HG03378 (cell line): ENCODE results near the gene PRDM16.

Experiments
- ATAC-seq: cut with Tn5 transposase; IDR thresholded peaks from one replicate; pipeline ENCODE4 v1.9.1; 2021; ENCODE audit warnings: mild to moderate bottlenecking, moderate library complexity; ENCODE audit not compliant: unreplicated experiment

The PRDM16 gene

GRCh38 chr1:3363023-3363422 is 294.0 kb downstream of the PRDM16 start:
- no peak for ATAC-seq

DNA sequence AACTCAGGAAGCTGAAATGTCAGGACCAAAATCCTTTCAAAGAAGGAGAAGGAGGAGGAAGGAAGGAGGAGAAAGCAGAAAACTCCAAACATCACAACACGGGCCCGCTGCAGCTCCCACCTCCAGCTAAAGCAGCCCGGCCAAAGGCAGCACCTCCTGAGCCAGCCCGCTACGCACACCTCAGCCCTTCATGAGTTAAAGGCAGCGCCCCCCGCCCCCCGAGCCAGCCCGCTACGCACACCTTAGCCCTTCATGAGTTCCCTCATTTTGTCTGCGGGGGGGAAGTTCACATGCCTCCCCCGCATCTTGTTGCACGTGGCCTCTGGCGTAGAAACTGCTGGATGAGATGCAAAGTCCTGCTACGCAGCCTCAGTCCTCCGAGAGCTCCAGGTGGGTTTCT is 294.8 kb downstream of the PRDM16 start:
- no peak for ATAC-seq

GRCh38 chr1:3364551-3364950 is 295.5 kb downstream of the PRDM16 start:
- no peak for ATAC-seq

DNA sequence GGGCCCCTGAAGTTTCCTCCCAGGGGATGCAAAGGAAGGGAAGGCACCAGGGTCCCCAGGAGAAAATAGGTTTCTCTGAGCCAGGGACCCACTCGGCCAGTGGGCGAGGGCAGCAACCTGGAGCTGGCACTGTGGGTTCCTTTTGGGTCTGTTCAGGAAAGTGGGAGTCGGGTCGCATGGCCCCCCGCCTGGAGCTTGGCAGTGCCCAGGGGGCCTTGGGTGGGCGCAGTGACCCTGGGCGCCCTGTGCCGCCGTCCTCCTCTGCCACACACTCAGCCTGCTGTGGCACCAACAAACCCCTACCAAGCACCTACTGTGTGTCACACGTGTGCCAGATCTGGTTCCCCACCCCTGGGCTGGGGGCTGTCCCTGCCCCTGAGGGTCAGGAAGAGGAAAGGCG is 296.0 kb downstream of the PRDM16 start:
- ATAC-seq = no peak

GRCh38 chr1:3365523-3366125 is 296.6 kb downstream of the PRDM16 start:
- no peak for ATAC-seq

DNA sequence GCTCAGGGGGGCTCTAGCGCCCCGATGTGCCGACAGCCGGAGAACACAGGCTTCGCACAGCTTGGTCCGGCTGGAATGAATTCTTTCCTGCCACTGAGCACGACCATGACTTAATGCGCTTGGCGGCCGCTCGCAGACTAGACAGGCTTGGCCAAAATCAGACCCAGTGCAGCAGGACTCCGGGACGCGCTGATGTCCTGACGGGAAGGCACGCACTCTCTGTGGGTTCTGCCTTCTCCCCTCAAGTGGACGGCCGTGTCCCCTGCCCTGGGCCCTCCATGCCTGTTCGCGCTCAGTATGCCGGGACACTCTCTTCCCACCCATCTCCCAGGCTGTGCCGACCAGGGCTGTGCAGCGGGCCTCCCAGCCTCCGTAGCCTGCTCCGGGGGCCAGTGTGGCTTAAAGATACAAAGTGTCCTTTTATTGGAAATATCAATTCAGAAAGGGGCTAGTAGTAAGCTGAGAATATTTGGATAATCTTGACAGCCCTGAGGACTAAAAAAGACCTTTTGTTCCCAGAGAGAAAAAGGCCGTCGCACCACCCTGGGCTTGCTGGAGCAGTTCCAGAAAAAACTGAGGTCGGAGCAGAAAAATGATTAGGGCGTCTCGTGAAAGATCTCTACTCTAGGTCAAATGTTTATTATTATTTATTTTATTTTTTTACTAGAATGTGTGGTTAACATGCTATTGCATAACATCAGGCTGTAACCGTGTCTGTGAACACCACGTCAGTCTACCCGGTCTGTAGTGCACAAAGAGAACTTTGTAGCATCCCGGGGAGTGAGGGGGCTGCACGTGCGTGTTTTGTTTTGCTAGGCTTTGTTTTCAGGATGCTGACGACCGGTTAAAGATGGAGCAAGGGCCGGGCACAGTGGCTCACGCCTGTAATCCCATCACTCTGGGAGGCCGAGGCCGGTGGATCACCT is 297.4 kb downstream of the PRDM16 start:
- ATAC-seq = no peak

GRCh38 chr1:3367376-3367775 is 298.4 kb downstream of the PRDM16 start:
- ATAC-seq = no peak

DNA sequence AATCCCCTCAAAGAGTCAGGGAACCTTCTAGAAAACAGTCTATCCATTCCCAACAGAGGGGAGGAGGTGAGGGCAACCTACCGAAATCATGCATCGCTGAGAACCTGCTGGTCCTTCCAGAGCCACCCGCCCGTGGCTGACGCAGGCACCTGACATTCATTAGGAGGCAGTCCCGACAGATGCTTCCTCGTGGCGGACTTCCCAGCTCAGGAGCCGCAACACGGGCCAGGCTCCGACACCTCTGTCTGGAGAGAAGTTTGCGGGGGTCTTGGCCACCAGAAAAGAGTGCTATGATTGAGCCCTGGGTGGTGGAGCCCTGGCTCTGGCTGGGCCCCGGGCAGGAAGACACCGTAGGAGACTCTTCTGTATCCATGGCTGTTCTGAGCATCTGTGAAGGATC is 299.1 kb downstream of the PRDM16 start:
- ATAC-seq = no peak

DNA sequence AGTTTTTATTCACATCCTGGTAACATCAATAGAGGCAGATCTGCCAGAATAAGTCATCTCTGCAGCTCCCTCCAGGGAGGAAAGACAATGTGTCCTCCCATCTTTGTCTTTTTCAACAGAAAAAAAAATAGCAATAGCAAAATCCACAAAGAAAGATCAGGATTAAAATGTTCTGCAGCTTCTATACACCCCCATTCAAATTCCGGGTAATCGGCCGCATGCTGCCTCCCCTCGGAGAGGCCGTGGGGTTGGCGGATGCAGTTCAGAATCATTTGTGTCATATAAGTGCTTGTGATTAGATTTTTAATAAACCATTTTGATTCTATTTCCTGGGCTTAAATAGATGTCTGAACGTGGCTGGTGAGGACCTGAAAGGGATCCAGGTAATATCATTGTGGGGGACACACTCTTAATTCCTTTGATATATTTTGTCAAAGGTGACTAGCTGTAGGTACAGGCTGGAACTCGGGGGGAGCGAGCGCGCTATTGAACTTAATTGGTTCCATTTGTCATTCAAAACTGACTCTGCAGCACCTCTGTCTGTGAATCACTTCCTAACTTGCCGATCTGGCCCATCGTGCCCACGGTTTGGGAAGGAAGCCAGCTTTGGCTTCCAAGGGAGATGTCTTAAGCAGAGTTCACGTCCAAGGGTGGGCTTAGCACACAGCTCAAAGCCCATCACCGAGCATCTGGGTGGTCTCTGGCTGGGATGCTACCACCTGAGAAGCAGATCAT is 299.9 kb downstream of the PRDM16 start:
- ATAC-seq = no peak

DNA sequence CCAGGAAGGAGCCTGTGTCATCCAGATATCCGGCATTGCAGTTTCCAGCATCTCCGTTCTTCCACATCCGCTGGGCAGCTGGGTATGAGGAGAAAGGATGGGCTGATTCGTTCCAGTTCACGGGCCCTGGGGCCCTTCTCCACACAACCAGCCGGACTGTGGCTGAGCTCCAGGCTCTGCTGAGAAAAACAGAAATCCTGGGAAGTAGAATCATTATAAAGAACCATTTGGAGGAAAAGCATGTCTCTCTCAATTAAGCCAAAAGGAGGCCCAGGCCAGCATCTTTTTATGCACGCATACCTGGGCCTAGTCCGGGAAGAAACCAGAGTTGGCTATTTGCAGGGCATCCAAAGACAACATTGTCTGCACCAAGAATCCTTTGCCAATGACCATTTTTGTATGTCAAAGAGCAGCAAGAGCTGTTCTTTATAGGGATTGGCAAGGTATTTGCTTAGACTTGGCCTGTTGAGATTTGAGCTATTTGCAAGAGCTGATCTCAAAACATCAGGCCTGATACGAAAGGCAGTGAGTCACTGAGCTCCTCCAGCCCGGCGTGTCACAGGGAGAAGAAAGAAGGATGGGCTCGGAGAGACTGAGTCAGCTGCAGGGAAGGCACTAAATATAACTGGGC is 300.6 kb downstream of the PRDM16 start:
- no peak for ATAC-seq

GRCh38 chr1:3370856-3371703 is 302.1 kb downstream of the PRDM16 start:
- ATAC-seq = no peak

DNA sequence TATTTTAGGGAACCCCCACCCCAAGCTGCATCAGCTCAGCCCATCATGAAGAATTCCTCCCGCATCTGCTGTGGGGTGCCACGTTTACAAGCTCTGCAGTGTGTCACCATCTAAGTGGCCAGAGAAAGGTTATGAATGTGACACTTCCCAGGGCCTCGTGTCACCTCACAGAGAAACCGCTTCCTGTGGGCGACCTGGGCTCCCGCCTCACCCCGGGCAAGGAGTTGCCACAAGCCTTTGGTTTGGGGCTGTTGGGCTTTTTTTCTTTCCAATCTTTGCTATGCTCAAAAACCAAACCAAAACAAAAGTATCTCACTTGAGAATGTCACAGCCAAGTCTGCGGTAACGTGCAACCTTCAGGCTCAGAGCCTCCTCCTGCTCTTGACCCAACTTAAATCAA is 303.3 kb downstream of the PRDM16 start:
- ATAC-seq = no peak

DNA sequence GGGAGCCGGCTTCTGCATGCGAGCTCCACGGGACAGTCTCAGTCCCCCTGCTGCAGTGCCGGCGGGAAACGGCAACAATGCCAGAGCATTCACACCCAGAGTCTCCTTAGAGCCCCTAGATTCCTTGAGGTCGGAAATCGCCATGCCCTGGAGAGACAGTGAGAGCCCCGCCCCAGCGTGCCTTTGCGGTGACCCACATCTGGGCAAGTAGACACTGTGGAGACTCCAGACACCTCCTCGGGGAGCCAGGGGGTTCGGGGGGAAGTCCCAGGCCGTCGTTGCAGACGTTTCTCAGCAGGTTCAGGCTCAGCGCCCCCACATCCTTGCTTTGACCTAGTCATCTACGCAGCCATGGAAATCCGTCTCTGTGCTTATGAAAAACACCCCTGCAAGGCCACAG is 304.2 kb downstream of the PRDM16 start:
- ATAC-seq = no peak

DNA sequence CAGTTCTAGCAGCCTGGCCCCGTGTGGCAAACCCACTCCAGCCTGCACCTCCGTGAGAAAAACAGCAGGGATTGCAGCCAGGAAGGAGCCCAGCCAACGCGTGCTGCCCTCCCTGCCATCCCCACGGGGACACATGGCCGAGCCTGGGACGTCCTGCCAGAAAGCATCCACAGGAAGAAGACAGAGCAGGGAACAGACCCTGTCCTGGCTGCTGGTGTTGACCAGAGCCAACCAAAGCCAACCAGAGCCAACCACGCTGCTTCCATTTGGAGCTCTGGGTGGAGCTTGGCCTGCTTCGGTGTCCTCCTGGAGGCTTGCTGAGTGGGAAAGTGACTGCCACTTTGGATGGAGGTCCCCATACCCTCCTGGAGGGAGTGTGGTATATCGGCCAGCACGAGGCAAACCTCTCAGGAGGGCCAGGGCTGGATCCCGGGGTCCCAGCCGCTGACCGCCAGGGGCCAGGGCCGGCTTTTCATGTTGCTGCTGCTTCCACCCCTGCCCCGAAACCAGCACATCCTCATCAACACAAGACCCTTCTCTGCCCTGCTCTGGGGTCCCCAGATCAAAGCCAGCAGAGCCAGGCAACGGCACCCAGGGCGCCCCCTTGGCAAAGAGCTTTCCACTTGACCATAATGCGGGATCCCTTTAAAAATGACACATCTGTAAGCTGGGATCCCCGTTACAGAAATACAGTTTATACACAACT is 304.9 kb downstream of the PRDM16 start:
- ATAC-seq = no peak

DNA sequence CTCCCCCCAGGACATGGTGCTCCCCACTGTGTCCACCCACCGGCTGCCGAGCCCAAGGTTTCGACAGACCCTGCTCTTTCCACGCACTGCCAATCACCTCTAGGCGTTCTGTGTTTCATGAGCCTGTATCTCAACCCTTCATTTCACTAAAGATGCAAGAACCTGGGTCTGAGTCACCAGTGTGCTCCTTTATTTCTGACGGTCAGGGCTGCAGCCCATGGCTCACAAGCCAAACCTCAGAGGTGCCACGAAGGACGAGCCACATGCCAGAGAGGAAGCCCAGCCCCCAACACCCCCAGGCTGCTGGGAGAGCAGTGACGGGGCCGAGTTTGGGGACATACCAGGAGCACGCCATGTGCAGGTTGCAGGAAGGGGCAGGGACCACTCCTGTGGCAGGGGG is 306.2 kb downstream of the PRDM16 start:
- ATAC-seq = no peak

- ATAC-seq = no peak
Observed at GRCh38 chr1:3377166-3377565, 308.2 kb downstream of the PRDM16 start.

DNA sequence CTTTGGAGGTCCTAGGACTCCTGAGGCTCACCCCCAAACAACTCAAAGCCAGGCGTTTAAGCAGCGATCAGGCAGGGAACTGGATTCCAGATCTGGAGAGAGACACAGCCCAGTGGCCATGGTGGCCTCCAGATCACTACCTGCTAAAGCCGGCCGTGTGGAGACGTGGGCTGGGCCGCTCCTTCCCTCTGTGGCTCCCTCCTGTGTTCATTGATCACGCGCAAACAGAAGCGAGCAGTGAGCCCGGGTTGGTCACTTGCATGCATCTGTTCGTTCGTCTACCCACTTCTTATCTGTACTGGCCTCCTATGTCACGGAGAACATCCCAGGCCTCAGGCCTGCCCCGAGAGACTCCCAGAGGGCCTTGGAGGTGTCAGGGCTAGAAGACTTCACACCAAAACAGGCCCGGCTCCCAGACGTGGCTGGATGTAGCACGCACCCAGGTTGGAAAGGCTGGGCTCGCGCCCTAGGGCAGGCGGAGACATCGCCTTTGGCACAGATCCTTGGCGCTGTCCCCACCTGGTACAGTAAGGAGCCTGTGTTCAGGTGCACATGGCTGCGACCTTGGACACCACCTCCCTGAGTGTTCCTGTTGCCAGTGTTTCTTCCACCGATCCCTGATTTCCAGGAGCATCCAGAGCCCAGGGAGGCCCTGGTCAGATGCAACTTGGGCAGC is 308.7 kb downstream of the PRDM16 start:
- ATAC-seq = no peak

DNA sequence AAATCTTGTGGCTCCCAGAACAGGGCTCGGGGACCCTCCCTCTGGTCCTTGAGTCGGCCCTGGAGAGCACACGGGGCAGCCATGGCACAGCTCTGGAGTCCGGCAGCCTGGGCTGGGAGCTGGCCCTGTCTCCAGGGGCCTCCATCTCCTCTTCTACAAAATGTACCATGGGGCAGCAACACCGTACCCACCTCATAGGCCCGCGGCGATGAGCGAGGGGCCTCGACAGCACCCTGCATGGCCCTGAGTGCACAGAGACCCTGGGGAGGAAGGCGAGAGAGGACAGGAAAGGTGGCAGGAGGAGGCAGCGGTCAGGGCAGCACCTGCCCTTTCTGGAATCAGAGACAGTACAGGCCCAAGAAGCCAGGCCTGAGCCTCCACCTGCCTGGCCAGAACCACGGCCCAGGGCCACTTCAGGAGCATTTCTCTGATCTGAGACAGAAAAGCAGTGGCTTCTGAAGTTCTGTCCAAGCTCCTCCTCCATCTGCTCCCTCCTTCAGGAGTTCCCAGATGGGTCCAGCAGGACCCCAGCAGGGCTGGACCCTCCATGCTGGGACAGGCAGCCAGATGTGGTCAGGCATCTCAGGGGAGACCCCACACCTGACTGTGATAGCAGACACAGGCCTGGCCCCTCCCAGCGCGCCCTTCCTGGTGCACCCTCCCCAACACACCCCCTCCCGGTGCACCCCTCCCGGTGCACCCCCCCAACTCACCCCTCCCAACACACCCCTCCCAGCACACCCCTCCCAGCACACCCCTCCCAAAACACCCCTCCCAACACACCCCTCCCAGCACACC is 309.6 kb downstream of the PRDM16 start:
- ATAC-seq = no peak
